GM18870 (cell line): ENCODE data around the gene ALPP.
"Not testable (repeated sequence)": the region's sequence is repeated elsewhere in the genome, so short reads cannot be mapped to it uniquely, and the experiment has no call there.

ENCODE experiments used
- ATAC-seq: cut with Tn5 transposase; IDR thresholded peaks from one replicate; pipeline ENCODE4 v1.9.1; 2021; ENCODE audit warnings: moderate library complexity; ENCODE audit not compliant: unreplicated experiment

ALPP gene

DNA sequence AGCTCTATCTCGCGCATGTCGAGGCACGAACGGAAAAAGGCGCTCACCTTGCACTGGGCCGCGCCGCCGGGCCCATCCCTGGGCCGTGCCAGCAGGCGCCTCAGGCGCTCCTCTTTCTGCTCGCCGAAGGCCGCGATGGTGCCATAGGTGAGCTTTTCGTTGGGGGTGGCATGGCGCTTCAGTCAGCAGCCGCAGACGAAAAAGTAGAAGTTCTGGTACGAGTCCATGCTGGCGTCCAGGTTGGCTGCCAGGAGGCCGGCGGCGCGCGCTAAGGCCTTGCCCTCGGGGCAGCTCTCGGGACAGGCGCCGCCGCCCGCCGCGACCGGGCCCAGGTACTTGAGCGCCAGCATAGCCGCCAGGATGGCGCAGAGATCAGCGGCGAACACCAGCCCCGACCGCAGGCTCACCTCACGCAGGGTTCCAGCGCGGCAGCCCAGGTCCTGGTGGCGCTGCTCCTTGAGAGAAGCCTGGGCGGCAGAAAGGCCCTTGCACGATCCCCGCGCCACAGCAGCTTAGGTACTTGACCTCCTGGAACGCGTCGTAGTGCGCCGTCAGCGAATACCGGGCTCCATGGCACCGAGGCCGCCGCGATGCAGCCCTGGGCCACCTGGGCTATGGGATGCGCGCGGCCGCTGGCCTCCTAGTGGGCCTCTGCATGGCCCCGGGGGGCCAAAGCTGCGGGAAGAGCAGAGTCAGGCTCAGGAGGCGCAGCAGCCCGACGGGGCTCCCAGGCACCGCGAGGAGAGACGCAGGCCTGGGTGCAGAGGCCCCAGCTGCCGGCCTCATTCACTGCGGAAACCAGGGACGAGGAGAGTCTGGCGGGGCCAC is 40.9 kb downstream of the ALPP start:
- no peak for ATAC-seq

DNA sequence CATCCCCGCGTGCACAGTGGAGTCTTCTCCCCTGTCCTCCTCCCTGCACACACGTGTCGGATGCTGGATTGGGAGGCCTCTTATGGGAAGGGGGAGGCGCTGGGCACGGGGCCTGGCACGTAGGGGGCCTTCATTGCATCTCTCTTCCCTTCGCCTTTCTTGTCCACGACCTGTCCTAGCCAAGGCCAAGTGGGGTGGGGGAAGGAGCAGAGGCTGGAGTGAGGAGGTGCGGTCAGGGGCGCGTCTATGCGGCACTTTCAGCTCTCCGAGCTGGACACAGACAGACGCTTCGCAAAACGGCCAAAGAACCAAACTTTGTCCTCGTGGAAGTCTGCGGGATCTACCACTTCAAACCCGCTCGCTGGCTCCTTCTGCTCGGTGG is 41.5 kb downstream of the ALPP start:
- no peak for ATAC-seq

DNA sequence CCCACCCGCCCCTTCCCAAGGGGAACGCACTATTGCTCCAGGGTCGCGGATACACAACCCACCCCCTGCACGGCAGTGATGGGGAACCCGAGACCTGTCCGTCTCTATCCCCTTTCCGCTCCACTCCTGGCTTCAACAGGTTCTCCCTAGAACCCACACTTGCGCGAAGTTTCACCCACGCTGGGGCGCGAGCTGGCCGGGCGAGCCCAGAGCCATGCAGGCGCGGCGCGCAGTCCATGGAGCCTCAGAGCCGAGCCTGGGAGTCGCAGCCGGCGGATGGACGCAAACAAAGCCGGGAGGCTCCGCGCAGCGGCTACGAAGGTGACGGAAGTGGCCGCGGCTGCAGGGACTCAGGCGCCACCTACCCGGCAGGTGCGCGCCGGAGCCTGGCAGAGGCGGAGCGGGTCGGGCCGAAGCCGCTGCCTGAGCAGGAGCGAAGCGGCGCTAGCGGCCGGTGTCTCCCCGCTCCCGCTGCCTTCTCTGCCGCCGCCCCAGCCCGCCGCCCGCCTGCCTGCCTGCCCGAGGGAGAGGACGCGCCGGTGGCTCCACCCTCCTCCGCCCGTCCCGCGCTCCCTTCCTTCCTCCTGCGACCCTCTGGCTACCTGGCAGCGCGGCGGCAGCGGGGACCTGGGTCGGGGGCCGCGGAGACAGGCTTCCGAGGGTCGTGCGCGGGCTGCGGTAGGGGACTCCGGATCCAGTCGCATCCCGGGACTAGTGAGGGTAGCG is 42.1 kb downstream of the ALPP start:
- ATAC-seq: no peak

DNA sequence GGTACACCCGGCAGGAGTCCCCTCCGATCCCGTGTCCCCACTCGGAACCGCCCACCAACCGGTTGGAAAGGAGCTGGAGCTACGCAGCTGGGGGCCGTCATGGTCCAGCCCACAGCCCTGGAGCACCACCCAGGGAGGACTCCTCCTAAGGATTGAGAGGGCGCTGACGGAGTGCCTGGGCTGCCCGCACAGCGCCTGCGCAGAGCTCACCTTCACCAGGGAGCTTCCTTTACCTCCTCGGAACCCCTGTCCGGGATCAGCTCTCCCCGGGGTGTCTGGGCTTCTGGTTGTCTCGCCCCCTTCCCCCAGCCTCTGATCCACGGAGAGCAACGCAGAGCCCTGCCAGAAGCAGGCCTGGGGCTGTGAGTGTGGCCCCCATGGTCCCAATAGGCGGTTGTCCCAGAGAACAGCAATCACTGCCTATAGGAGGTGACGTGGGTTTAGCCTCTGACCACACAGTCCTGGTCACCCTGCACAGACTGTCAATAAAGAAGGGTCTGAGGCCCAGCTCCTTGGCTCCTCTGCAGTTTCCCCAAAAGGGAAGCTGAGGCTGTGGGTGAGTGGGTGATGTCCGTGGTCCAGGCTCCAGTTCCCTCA is 42.7 kb downstream of the ALPP start:
- no peak for ATAC-seq

DNA sequence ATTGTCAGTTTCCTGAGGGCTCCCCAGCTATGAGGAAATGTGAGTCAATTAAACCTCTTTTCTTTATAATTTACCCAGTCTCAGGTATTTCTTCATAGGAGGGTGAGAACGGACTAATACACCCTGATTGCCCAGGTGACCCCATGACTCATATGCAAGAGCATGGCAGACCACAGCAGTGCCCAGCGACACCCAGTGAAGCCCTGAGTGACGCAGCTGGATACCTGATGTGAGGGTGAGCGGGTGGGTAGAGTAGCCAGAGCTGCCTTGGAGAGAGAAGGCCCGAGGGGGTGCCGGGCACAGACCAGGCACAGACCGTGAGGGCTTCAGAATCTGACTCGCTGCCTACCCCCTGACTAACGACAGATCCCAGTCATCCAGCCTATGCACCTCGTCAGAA is 43.5 kb downstream of the ALPP start:
- ATAC-seq: no peak

DNA sequence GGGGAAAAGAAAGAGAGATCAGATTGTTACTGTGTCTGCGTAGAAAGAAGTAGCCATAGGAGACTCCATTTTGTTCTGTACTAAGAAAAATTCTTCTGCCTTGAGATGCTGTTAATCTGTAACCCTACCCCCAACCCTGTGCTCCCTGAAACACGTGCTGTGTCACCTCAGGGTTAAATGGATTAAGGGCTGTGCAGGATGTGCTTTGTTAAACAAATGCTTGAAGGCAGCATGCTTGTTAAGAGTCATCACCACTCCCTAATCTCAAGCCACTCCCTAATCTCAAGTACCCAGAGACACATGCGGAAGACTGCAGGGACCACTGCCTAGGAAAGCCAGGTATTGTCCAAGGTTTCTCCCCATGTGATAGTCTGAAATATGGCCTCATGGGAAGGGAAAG is 44.4 kb downstream of the ALPP start:
- ATAC-seq: not testable (repeated sequence)

DNA sequence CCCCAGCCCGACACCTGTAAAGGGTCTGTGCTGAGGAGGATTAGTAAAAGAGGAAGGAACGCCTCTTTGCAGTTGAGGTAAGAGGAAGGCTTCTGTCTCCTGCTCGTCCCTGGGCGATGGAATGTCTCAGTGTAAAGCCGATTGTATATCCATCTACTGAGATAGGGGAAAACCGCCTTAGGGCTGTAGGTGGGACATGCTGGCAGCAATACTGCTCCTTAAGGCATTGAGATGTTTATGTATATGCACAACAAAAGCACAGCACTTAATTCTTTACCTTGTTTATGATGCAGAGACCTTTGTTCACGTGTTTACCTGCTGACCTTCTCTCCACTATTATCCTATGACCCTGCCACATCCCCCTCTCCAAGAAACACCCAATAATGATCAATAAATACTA is 44.9 kb downstream of the ALPP start:
- not testable (repeated sequence) for ATAC-seq

DNA sequence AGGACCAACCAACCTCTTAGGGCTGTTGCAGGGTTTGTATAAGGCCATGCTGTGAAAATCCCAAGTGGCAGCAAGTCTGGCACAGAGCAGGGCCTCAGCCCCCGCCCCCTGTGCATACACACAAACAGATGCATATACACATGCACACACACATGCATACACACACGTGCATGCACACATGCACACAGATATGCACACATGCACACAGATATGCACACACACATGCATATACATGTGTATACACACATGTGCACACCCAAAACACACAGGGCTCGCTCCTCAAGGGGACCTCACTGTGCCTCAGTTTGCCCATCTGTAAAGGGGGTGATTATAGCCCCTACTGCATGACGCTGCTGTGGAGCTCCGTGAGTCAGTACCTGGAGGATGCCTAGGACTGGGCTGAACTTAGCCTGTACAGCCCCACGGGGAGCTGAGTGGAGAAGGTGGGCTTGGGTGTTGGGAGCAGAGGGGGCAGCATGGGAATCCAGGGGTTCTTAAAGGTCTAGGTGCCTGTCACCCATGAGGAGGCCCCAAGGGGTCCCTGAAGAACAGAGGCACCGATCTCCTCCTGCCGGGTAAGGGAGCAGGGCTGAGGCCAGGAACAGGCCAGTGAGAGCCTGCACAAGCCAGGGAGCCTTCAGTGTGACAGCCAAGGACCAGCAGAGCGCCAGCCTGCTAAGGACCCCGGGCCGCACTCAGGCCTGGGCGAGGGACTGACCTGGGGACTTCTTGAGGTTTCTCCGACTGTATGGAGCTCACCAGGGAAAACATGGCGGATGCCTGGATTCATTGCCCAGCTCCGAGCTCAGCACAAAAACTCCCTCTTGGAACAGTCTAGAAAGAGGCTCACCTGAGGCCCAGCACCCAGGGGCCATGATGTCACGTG is 53.4 kb downstream of the ALPP start:
- ATAC-seq: no peak
